ENCODE measurements around the gene SHISAL1. TPM values are rescaled to one million over a fixed set of nuclear protein-coding genes. Genes with fewer than 3 reads are reported as not detected.

The SHISAL1 gene
- total and polyA plus RNA-seq, 10 of the 15 experiments (the other 5 are each of a cell fraction or from before 2014, with no cell fraction given) = not detected

DNA sequence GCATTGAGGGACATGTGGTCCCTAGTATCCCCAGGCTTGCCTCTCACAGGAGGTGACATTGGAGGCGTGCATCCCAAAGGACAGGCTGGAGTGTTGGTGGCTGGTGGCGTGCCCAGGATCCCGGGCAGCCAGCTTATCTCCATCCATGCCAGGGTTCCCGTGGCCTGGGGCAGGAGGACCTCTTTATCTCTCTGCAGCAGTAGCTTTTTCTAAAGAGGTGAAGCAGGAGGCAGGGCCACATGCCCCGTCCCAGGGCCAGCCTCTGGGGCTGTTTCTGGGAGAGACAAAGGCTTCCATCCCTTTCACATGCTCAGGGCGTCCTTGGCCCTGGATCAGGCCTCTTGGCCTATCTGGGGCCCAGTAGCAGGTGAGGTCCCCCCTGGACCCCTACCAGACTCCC is 112.3 kb downstream of the SHISAL1 start:
- Histone ChIP-seq H3K4me1 (ENCODE audit: control insufficient read depth, insufficient read depth, low read length) (peaks cover 12% of the 10 kb centered on the region), H3K27ac (ENCODE audit: control insufficient read depth, insufficient read depth) (no peak overlapping the region), H3K4me3 (no peak overlapping the region), H3K4me2 (ENCODE audit: control insufficient read depth, insufficient read depth) (no peak overlapping the region), H2AFZ (ENCODE audit: control insufficient read depth, low read depth, low read length) (no peak overlapping the region), H3K9ac (ENCODE audit: control insufficient read depth, insufficient read depth, low read length) (no peak overlapping the region), H4K20me1 (ENCODE audit: control insufficient read depth, insufficient read depth) (no peaks in the 10 kb centered on the region), H3K36me3 (ENCODE audit: control insufficient read depth in 2 of 2, insufficient read depth in 2 of 2, low read length in 1 of 2) (0 out of 4 replicates have a peak, but pooled peaks cover 0 to 2% of the 10 kb centered on the region in 2 experiments), H3K79me2 (ENCODE audit: control insufficient read depth, insufficient read depth, low read length) (no peaks in the 10 kb centered on the region), H3K9me3 (replicated peaks; ENCODE audit: control insufficient read depth, insufficient read depth, low read length) (no peaks in the 10 kb centered on the region), H3K27me3 (replicated peaks in 1 of 2; ENCODE audit: control insufficient read depth in 2 of 2, insufficient read depth in 2 of 2, low read length in 1 of 2) (no peaks in the 10 kb centered on the region)
- ChIA-PET POLR2A (no interaction called here), CTCF (no interaction called here), RAD21 (ENCODE audit: unreplicated experiment) (no interaction called here), SMC1A (ENCODE audit: uncharacterized antibody, unreplicated experiment) (no interaction called here)
- ATAC-seq (no peak), DNase-seq (ENCODE audit: low read depth, low spot score) (no peak), FAIRE-seq (no peak)
- in situ Hi-C loops (cut with MboI) (no loop called here), intact Hi-C loops (cut with micrococcal nuclease; ENCODE audit: unreplicated experiment) (no loop called here)
- WGBS (ENCODE audit: insufficient coverage, insufficient replicate concordance, low lambda C conversion rate, missing lambda C conversion rate) = 83% methylated on average over 6 of the region's 6 CpGs
- no TSS peak for BruUV-seq (replicated peaks)
- TF ChIP-seq SPI1 (IDR thresholded peaks at IDR 0.05; ENCODE audit: borderline replicate concordance, insufficient read depth, low read depth, low read length) (no peak), SMAD5 (IDR thresholded peaks at IDR 0.05; ENCODE audit: low read depth) (no peak), CHD1 (IDR thresholded peaks at IDR 0.05; ENCODE audit: low read depth, low read length) (no peak), GABPA (IDR thresholded peaks at IDR 0.05; ENCODE audit: low read depth) (no peak), MYC (IDR thresholded peaks at IDR 0.05; ENCODE audit: insufficient read depth, insufficient read length, insufficient replicate concordance, low read length, severe bottlenecking) (no peak), SIN3A (IDR thresholded peaks at IDR 0.05; ENCODE audit: low read depth, low read length) (no peak), ZNF24 (IDR thresholded peaks at IDR 0.05) (no peak), JUNB (IDR thresholded peaks at IDR 0.05) (no peak), ZZZ3 (IDR thresholded peaks at IDR 0.05; ENCODE audit: control insufficient read depth, insufficient read length, low read depth) (no peak), BCLAF1 (IDR thresholded peaks at IDR 0.05) (no peak), BCL11A (IDR thresholded peaks at IDR 0.05; ENCODE audit: low read depth, low read length) (no peak), TCF12 (IDR thresholded peaks at IDR 0.05; ENCODE audit: low read depth, low read length) (no peak)
- TF ChIP-seq, protein P1, sequence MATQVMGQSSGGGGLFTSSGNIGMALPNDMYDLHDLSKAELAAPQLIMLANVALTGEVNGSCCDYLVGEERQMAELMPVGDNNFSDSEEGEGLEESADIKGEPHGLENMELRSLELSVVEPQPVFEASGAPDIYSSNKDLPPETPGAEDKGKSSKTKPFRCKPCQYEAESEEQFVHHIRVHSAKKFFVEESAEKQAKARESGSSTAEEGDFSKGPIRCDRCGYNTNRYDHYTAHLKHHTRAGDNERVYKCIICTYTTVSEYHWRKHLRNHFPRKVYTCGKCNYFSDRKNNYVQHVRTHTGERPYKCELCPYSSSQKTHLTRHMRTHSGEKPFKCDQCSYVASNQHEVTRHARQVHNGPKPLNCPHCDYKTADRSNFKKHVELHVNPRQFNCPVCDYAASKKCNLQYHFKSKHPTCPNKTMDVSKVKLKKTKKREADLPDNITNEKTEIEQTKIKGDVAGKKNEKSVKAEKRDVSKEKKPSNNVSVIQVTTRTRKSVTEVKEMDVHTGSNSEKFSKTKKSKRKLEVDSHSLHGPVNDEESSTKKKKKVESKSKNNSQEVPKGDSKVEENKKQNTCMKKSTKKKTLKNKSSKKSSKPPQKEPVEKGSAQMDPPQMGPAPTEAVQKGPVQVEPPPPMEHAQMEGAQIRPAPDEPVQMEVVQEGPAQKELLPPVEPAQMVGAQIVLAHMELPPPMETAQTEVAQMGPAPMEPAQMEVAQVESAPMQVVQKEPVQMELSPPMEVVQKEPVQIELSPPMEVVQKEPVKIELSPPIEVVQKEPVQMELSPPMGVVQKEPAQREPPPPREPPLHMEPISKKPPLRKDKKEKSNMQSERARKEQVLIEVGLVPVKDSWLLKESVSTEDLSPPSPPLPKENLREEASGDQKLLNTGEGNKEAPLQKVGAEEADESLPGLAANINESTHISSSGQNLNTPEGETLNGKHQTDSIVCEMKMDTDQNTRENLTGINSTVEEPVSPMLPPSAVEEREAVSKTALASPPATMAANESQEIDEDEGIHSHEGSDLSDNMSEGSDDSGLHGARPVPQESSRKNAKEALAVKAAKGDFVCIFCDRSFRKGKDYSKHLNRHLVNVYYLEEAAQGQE (IDR thresholded peaks at IDR 0.05; ENCODE audit: low read depth, low read length) = no peak
- TF ChIP-seq, protein P2, sequence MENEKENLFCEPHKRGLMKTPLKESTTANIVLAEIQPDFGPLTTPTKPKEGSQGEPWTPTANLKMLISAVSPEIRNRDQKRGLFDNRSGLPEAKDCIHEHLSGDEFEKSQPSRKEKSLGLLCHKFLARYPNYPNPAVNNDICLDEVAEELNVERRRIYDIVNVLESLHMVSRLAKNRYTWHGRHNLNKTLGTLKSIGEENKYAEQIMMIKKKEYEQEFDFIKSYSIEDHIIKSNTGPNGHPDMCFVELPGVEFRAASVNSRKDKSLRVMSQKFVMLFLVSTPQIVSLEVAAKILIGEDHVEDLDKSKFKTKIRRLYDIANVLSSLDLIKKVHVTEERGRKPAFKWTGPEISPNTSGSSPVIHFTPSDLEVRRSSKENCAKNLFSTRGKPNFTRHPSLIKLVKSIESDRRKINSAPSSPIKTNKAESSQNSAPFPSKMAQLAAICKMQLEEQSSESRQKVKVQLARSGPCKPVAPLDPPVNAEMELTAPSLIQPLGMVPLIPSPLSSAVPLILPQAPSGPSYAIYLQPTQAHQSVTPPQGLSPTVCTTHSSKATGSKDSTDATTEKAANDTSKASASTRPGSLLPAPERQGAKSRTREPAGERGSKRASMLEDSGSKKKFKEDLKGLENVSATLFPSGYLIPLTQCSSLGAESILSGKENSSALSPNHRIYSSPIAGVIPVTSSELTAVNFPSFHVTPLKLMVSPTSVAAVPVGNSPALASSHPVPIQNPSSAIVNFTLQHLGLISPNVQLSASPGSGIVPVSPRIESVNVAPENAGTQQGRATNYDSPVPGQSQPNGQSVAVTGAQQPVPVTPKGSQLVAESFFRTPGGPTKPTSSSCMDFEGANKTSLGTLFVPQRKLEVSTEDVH (IDR thresholded peaks at IDR 0.05; ENCODE audit: low read depth, partially characterized antibody) = no peak
- TF ChIP-seq, protein P3, sequence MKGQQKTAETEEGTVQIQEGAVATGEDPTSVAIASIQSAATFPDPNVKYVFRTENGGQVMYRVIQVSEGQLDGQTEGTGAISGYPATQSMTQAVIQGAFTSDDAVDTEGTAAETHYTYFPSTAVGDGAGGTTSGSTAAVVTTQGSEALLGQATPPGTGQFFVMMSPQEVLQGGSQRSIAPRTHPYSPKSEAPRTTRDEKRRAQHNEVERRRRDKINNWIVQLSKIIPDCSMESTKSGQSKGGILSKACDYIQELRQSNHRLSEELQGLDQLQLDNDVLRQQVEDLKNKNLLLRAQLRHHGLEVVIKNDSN (IDR thresholded peaks at IDR 0.05; ENCODE audit: borderline replicate concordance, extremely low read length, insufficient read depth, low read depth, low read length) = no peak

Measured in GM12878 (cell line).